ENCODE measurements around the gene GRIN1.
"Not testable (repeated sequence)": the region's sequence is repeated elsewhere in the genome, so short reads cannot be mapped to it uniquely, and the experiment has no call there.

GRIN1 gene

GRCh38 chr9:137129456-137130175 lies 9.3 kb upstream of the GRIN1 start:
- peak; percentile 95 for DNase-seq

- DNase-seq: no peak
These were observed 8.7 kb upstream of the GRIN1 start for GRCh38 chr9:137130176-137130755.

- peak; percentile 13 for DNase-seq
These were observed 4.8 kb upstream of the GRIN1 start for GRCh38 chr9:137134191-137134590.

GRCh38 chr9:137135154-137135553 lies 3.8 kb upstream of the GRIN1 start:
- not testable (repeated sequence) for DNase-seq

GRCh38 chr9:137136261-137136880 lies 2.6 kb upstream of the GRIN1 start:
- peak; percentile 55 for DNase-seq

- peak; percentile 49 for DNase-seq
These were observed 1.9 kb upstream of the GRIN1 start for GRCh38 chr9:137136881-137137607.

- DNase-seq: peak; percentile 94
These were observed 764 bp upstream of the GRIN1 start for GRCh38 chr9:137138058-137138721.

GRCh38 chr9:137139468-137140150 lies 655 bp downstream of the GRIN1 start:
- DNase-seq: peak; percentile 44

- DNase-seq: peak; percentile 49
These were observed 1.4 kb downstream of the GRIN1 start for GRCh38 chr9:137140151-137141012.

- DNase-seq: peak; percentile 29
These were observed 2.3 kb downstream of the GRIN1 start for GRCh38 chr9:137141050-137141810.

GRCh38 chr9:137141976-137142936 lies 3.3 kb downstream of the GRIN1 start:
- peak; percentile 20 for DNase-seq

GRCh38 chr9:137143459-137143858 lies 4.5 kb downstream of the GRIN1 start:
- peak; percentile 10 for DNase-seq

GRCh38 chr9:137145731-137146526 lies 7.0 kb downstream of the GRIN1 start:
- DNase-seq: no peak

- no peak for DNase-seq
These were observed 7.6 kb downstream of the GRIN1 start for GRCh38 chr9:137146527-137146918.

- DNase-seq: no peak
These were observed 8.3 kb downstream of the GRIN1 start for GRCh38 chr9:137147091-137147792.

- no peak for DNase-seq
These were observed 8.8 kb downstream of the GRIN1 start for GRCh38 chr9:137147793-137148160.

GRCh38 chr9:137148242-137148641 lies 9.3 kb downstream of the GRIN1 start:
- no peak for DNase-seq

- no peak for DNase-seq
These were observed 9.7 kb downstream of the GRIN1 start for GRCh38 chr9:137148661-137149060.

Measured in 8988T (cell line).